IPS-18a (cell line): ENCODE measurements around the gene ZNF512B.

Source experiments
- H3K27ac ChIP-seq: one replicate; pipeline ENCODE4 v1.5.1; 2013; ENCODE audit warnings: low read length
- H3K27me3 ChIP-seq: one replicate; pipeline ENCODE4 v1.6.1; 2013; ENCODE audit warnings: mild to moderate bottlenecking, low read length; ENCODE audit not compliant: control insufficient read depth, insufficient read depth
- H3K36me3 ChIP-seq: one replicate; pipeline ENCODE4 v1.6.1; 2013; ENCODE audit warnings: low read depth, low read length; ENCODE audit not compliant: control insufficient read depth
- H3K4me1 ChIP-seq: one replicate; pipeline ENCODE4 v1.6.1; 2013; ENCODE audit warnings: low read depth, low read length; ENCODE audit not compliant: control insufficient read depth
- H3K4me3 ChIP-seq: one replicate; pipeline ENCODE4 v1.5.1; 2013; ENCODE audit warnings: low read length
- H3K9ac ChIP-seq: one replicate; pipeline ENCODE4 v1.6.1; 2013; ENCODE audit warnings: mild to moderate bottlenecking, low read length, moderate library complexity
- H3K9me3 ChIP-seq: one replicate; pipeline ENCODE4 v1.6.1; 2013; ENCODE audit warnings: low read depth, low read length; ENCODE audit not compliant: control insufficient read depth

ZNF512B gene

DNA sequence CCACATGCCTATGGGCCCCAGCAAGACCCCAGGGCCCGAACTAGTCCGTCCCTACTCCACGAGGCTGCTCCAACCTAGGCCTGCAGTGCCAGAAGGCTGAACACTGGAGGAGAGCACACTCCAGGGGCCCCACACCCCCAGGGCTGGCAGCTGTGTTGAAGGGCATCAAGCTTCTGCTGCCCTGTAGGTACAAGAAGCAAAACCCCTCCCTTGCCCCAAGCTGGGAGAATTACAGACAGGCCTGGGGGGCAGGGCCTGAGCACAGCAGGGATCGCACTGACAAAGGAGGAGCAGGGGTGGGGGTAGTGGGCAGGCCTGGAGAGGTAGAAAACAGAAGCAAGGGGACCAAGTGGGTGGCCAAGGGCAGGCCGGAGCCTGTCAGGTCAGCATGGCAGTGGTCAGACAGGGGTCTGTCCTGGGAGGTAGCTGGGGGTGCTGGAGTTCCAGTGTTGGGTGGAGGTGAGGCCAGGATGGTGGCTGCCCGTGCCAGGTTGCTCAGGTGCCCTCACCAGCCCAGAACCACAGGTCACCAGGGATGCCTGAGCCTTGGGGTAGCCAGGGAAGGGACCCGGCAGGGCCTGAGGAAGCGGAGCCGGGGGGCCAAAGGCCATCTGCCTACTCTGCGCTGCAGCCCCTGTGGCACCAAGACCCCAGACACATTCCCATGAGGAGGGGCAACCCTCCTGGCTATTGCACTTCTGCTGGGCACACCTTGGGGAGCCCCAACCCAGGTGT lies 10.6 kb downstream of the ZNF512B start:
- Histone ChIP-seq H3K27ac (no peak overlapping the region), H3K36me3 (peaks cover 24% of the 10 kb centered on the region), H3K9ac (no peak overlapping the region), H3K9me3 (no peaks in the 10 kb centered on the region), H3K27me3 (no peaks in the 10 kb centered on the region), H3K4me3 (no peak overlapping the region), H3K4me1 (peaks cover 13% of the 10 kb centered on the region)

DNA sequence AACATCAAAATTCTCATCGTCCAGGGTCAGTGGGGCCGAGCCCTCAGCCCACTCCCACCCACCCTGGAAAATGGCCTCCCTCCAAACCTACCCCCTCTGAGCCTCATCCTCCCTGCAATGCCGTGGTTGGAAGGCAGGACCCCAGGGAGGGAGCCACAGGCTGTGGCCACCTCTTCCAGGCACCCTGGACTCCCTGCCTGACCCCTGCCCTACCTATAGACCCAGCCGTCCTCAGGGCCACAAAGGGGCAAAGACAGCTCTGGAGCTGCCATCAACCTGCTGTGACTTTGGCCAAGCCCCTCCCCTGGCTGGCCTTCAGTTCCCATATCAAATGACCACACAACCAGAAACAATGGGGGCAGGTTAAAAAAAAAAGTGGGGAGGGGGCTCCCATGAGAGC lies 11.3 kb downstream of the ZNF512B start:
- peaks cover 18% of the 10 kb centered on the region for H3K36me3 ChIP-seq
- no peak overlapping the region for H3K9ac ChIP-seq
- H3K4me1 ChIP-seq, result peaks cover 13% of the 10 kb centered on the region
- no peak overlapping the region for H3K27ac ChIP-seq
- no peaks in the 10 kb centered on the region for H3K9me3 ChIP-seq
- no peaks in the 10 kb centered on the region for H3K27me3 ChIP-seq
- H3K4me3 ChIP-seq, result no peak overlapping the region

DNA sequence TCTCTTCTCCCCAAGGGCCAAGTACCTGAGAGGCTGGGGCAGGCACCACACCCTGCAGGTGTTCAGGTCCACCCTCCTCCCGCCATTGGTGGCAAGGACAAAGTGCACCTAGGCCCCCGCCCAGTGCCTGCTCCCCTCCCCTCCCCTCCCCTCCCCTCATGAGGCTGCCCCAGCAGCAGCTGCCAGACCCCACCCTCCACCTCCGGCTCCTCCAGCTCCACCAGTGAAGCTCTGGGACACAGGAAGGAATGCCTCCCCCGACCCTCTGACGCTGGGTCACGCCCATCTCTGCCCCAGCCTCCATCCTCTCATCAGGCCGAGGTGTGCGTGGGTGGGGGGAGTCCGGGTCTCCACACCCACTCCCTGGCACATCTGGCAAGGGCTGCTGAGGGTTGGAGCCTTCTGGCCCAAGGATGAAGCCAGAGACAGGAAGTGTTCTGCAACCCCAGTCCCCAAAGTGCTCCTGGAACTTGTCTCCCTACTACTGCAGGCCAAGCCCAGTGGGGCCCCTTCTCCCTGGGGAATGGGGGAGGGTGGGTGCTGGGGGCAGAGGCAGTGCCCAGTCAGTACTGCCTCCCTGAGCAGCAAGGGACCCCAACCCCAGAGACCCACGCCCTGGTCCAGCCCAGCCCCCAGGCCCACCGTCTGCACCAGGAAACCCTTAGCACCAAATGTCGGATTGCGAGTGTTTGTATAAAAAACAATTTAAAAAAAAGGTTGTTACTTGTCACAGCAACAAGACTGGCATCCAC lies 11.9 kb downstream of the ZNF512B start:
- Histone ChIP-seq H3K9me3 (no peaks in the 10 kb centered on the region), H3K9ac (peak overlapping the region; percentile 83), H3K27ac (peak overlapping the region; percentile 85), H3K4me1 (peaks cover 13% of the 10 kb centered on the region), H3K36me3 (peaks cover 16% of the 10 kb centered on the region), H3K27me3 (no peaks in the 10 kb centered on the region), H3K4me3 (peak overlapping the region; percentile 71)

DNA sequence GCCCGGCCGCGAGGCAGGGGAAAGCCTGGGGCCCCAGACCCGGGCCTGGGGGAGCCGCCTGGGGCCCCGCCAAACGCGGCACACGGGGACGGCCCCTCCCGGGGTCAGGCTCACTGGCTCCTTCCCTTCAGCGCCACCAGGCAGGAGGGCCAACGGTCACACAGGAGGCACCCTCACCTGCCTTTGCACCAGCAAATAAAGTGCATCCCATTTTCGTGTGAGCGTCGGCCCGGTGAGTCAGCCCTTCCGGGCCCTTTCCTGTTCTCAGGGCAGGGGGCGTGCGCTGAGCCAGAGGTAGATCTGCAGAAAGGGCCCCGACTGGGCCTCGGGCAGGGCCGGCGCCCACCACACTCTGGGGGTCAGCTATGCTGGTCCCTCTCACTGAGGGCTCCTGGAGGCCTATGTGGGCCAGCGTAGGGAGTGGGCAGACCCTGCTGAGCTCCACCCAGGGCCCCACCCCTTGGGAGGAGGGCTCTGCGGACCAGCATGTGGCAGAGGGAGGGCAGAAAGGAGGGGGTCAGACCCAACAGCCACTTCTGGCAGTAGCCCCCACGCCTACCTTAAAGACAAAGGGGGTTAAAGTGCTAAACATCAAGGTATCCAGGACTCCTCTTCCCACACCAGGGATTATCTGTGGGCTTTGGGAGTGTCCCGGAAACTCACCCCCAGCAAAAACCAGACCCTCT lies 12.6 kb downstream of the ZNF512B start:
- no peaks in the 10 kb centered on the region for H3K9me3 ChIP-seq
- H3K27ac ChIP-seq, result peak overlapping the region; percentile 85
- peaks cover 13% of the 10 kb centered on the region for H3K4me1 ChIP-seq
- H3K4me3 ChIP-seq, result peak overlapping the region; percentile 71
- peak overlapping the region; percentile 83 for H3K9ac ChIP-seq
- H3K36me3 ChIP-seq, result peaks cover 11% of the 10 kb centered on the region
- H3K27me3 ChIP-seq, result no peaks in the 10 kb centered on the region

DNA sequence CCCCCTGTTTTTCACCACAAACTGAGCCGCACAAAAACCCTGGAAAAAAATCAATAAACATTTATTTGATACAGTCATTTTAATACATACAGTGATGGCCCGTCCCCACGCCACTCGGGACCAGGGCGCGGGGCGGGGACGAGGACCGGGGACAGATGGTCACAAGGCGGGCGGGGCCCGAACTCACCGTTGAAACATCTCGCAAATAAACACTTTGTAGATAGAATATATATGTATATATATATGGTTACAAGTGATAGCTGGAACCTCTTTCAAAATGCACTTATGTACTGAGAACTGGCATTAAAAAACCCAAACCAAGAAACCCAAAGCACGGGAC lies 13.1 kb downstream of the ZNF512B start:
- Histone ChIP-seq H3K27me3 (no peaks in the 10 kb centered on the region), H3K27ac (no peak overlapping the region), H3K4me1 (peaks cover 13% of the 10 kb centered on the region), H3K9me3 (no peaks in the 10 kb centered on the region), H3K4me3 (peak overlapping the region; percentile 71), H3K9ac (peak overlapping the region; percentile 83), H3K36me3 (peaks cover 6% of the 10 kb centered on the region)

DNA sequence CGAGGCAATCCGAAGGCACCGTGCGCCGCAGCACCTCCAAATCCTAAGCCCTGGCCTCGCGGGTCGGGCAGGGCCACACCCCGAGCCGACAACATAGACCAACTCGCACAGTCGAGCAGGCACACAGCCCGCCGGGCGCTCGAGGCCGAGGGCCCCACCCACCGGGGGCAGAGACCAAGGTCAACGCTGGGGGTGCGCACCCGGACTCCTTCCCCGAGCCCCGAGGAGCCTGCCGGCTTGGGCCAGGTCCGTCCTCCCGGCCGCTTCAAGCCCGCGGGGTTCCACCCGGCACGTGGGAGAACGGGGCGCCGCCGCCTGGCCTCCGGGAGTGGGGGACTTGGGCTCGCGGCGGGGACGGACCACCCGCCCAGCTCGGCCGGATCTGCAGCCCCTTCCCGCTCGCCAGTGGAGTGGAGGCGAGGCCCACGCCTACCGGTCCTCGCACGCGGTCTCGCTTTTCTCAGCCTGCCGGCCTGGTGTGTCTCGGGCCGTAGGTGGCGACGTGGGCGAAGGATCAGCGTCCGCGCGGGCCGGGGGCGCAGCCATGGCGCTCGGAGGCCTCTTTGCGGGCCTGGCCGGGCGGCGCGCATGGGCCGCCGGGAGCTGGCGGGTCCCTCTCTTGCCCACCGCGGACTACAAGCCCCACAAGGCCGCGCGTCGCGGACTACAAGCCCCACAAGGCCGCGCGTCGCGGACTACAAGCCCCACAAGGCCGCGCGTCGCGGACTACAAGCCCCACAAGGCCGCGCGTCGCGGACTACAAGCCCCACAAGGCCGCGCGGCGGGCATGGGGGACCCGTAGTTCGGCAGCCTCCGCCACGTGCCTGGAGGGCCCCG lies 13.7 kb downstream of the ZNF512B start, which contains the start of gene UCKL1:
UCKL1 (minus strand) TSS at position 590 of the 837 bp plus-strand sequence; CDS start at position 546, 44 bp downstream.
- peak within 1 kb of the TSS; percentile 85 for H3K27ac ChIP-seq
- H3K4me1 ChIP-seq, result peaks cover 13% of the 10 kb centered on the region
- H3K9ac ChIP-seq, result peak within 1 kb of the TSS; percentile 87
- H3K4me3 ChIP-seq, result peak within 1 kb of the TSS; percentile 88
- H3K36me3 ChIP-seq, result no peaks in the 10 kb centered on the region
- H3K9me3 ChIP-seq, result no peaks in the 10 kb centered on the region
- H3K27me3 ChIP-seq, result no peaks in the 10 kb centered on the region

DNA sequence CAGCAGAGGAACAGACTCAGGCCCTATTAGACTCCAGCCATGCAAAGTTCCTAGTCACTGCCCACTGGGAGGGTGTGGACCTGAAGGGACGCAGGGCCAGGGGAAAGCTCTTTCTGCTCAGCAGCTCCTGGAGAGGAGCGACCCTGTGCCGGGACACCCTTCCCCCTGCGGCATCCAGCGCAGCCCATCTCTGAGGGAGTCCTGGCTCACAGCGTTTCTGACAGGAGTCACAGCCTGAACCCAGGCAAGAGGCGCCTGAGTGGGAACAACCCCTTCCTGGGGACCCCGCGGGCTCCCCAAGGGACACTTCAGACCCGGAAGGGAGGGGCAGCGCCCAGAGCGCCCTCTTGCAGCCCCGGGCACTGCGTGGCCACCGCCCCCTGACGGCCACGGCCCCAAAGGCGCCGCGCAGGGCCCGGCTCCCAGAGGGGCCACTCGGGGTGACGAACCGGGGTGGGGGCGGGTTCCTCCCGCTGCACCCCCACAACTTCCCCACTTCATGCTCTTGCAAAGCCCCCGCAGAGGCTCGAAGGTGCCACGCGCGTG lies 14.4 kb downstream of the ZNF512B start:
- Histone ChIP-seq H3K4me1 (peaks cover 13% of the 10 kb centered on the region), H3K27me3 (no peaks in the 10 kb centered on the region), H3K9me3 (no peaks in the 10 kb centered on the region)

DNA sequence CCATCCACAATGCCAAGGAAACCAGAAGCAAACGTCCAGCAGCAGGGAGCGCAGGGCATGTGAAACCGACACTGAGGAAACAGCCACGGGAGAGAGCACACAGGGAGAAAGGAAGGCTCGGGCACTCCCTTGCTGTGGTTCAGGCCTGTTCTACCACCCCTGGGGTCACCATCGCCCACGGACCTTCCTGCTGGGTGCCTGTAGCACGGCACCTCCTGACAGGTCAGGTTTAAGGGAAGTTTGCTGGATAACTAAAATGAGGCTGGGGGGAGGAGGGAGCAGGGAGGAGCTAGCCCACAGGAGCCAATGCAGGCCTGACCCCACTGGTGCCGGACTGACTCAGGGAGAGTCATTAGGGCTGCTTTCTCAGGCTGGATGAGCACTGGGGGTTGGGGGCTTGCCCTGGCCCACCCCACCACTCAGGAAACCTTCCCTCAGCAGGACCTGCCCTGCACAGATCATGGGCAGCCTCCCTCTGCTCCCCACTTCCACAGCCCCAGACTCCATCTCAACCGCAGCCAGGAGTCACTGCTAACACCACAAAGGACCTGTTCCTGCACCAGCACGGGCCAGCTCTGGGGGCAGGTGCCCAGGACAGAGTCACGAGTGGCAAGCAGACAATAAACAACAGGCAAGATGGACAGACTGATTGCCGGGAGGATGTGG lies 15.8 kb downstream of the ZNF512B start:
- H3K9ac ChIP-seq, result no peak overlapping the region
- no peak overlapping the region for H3K27ac ChIP-seq
- peaks cover 14% of the 10 kb centered on the region for H3K4me1 ChIP-seq
- no peaks in the 10 kb centered on the region for H3K9me3 ChIP-seq
- H3K27me3 ChIP-seq, result no peaks in the 10 kb centered on the region
- no peak overlapping the region for H3K4me3 ChIP-seq
- H3K36me3 ChIP-seq, result no peaks in the 10 kb centered on the region

More for the DNA sequence above, 14.4 kb downstream of the ZNF512B start:
- Histone ChIP-seq H3K4me3 (peak overlapping the region; percentile 88), H3K9ac (peak overlapping the region; percentile 87), H3K36me3 (no peaks in the 10 kb centered on the region), H3K27ac (no peak overlapping the region)

DNA sequence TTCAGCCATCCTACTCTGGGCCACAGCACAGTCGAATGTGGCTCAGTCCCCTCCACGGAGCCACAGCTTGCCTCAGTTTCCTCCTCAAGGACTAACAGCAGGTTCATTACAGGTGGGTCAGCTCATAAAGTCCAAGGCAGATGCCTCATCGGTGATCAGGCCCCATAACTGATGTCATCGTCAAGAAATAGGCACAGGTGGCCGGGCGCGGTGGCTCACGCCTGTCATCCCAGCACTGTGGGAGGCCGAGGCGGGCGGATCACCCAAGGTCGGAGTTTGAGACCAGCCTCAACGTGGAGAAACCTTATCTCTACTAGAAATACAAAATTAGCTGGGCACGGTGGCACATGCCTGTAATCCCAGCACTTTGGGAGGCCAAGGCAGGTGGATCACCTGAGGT lies 17.0 kb downstream of the ZNF512B start:
- Histone ChIP-seq H3K9ac (no peak overlapping the region), H3K9me3 (no peaks in the 10 kb centered on the region), H3K27ac (no peak overlapping the region), H3K27me3 (no peaks in the 10 kb centered on the region), H3K4me1 (peaks cover 11% of the 10 kb centered on the region), H3K4me3 (no peak overlapping the region), H3K36me3 (no peaks in the 10 kb centered on the region)

DNA sequence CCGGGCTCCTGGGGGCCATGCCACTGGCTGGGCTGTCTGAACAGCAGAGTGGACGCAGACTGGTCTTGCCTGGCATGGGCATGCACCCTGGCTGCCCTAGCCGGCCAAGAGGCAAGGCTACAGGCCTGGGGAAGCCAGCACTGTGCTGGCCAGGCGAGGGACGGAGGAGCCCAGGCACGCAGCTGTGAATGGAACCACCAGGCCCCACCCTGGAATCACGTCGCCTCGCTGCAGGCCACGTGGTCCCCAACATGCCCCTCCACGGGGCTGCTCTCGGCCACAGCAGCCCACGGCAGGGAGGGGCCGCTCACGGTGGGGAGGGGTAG lies 17.6 kb downstream of the ZNF512B start:
- Histone ChIP-seq H3K36me3 (no peaks in the 10 kb centered on the region), H3K4me1 (peaks cover 11% of the 10 kb centered on the region), H3K9ac (no peak overlapping the region)

More for the DNA sequence above, 17.6 kb downstream of the ZNF512B start:
- Histone ChIP-seq H3K27ac (no peak overlapping the region), H3K9me3 (no peaks in the 10 kb centered on the region), H3K27me3 (no peaks in the 10 kb centered on the region), H3K4me3 (no peak overlapping the region)
